Nucleus accumbens (tissue), 56 donors: ENCODE measurements around the gene ORC1.

Experiments used
- DNase-seq, 56 donors: peaks; one replicate each; lab custom pipeline; 2025; lab: John Stamatoyannopoulos, UW

The ORC1 gene

GRCh38 chr1:52348704-52349300 lies 55.4 kb downstream of the ORC1 start:
- DNase-seq = peak in 32 of 56 donors; percentile 1 to 53 (median 25)

- DNase-seq = no peak
These were observed 57.6 kb downstream of the ORC1 start for GRCh38 chr1:52346653-52347052.

- DNase-seq = no peak
These were observed 59.0 kb downstream of the ORC1 start for GRCh38 chr1:52345252-52345651.

- no peak for DNase-seq
These were observed 60.2 kb downstream of the ORC1 start for GRCh38 chr1:52343979-52344378.

GRCh38 chr1:52341655-52342260 lies 62.5 kb downstream of the ORC1 start:
- no peak for DNase-seq

GRCh38 chr1:52337439-52337838 lies 66.8 kb downstream of the ORC1 start:
- DNase-seq = no peak

GRCh38 chr1:52334906-52335528 lies 69.2 kb downstream of the ORC1 start:
- DNase-seq = no peak

GRCh38 chr1:52332411-52332810 lies 71.8 kb downstream of the ORC1 start:
- DNase-seq = no peak

- DNase-seq = no peak
These were observed 75.6 kb downstream of the ORC1 start for GRCh38 chr1:52328615-52329014.

- no peak for DNase-seq
These were observed 78.4 kb downstream of the ORC1 start for GRCh38 chr1:52325786-52326185.

GRCh38 chr1:52323731-52324130 lies 80.5 kb downstream of the ORC1 start:
- DNase-seq = no peak
